ENCODE results near the gene SUPV3L1.

GRCh38 chr10:69186524-69186923, 6.5 kb downstream of the SUPV3L1 start:
- no peak for TF ChIP-seq CTCF (optimal IDR thresholded peaks at IDR 0.05 in 1 of 3, IDR thresholded peaks at IDR 0.05 in 1 of 3, conservative IDR thresholded peaks at IDR 0.05 in 1 of 3; ENCODE audit: extremely low read depth in 1 of 3, insufficient read depth in 2 of 3, low read length in 3 of 3)
- TF ChIP-seq EZH2 (IDR thresholded peaks at IDR 0.05; ENCODE audit: low read length) = no peak

Data from keratinocyte (primary cell).